HG03135 (cell line): Measurements from ENCODE around the gene CABP2.
"Not testable (repeated sequence)": the region's sequence is repeated elsewhere in the genome, so short reads cannot be mapped to it uniquely, and the experiment has no call there.

Experiments
- ATAC-seq: cut with Tn5 transposase; IDR thresholded peaks from one replicate; pipeline ENCODE4 v1.9.1; 2021; ENCODE audit warnings: mild to moderate bottlenecking, moderate library complexity; ENCODE audit not compliant: unreplicated experiment

Gene CABP2

DNA sequence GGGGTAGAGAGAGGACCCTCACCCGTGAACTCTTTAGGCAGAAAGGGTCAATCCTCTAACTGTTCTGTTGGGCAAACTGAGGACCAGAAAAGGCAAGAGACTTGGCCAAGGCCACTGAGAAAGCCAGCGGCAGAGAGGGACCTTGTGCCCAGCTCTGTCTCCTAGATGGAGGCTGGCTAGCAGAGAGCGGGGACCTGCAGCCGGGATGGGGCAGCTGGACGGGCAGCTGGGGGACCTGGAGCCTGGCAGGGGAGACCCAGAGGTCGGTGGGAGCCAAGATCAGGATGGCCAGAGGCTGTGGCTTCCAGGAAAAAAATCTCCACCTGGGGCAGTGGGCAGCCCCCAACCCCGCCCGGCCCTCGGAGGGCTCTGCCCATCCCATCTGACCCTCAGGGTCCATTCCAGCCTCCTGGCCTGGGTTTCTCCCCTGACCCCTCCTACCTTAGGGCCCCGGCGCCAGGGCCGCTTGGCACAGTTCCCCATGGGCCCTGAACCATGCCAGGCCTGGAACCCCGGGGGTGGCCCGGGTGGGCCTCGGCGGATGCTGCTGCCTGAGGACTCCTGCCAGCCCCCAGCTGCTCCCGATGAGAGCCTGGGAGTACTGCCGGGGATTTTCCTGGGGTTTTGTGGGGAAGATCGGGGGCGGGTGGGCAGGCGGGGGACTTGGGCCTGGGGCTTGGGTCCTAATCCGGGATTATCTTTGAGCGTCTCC, at the start of gene CABP2:
Gene CABP2, minus strand, starts transcription at position 603 of the 712 bp plus-strand sequence. Its CDS starts 120 bp downstream, at position 483.
- ATAC-seq: no peak

DNA sequence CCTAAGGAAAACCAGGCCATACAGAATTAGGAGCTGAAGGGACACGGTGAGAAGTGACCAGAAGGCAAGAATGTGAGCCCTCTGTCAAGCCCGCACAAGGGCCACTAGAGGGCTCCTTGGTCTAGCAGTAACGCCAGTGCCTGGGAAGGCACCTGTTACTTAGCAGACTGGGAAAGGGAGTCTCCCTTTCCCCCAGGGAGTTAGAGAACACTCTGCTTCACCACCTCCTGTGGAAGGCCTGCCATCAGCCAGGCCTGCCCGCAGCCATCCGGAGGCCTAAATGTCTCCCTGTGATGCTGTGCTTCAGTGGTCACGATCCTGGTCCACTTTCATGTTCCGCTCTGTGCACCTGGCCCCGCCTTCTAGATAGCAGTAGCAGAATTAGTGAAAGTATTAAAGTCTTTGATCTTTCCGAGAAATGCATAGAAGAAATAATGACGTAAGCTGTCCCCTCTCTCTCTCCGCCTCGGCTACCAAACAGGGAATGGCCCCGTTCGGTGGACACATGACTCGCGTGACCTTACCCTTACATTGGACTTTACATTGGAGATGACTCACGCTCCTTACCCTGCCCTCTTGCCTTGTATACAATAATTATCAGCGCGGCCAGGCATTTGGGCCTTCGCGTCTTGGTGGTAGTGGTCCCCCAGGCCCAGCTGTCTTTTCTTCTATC, 49.6 kb upstream of the CABP2 start:
- no peak for ATAC-seq

DNA sequence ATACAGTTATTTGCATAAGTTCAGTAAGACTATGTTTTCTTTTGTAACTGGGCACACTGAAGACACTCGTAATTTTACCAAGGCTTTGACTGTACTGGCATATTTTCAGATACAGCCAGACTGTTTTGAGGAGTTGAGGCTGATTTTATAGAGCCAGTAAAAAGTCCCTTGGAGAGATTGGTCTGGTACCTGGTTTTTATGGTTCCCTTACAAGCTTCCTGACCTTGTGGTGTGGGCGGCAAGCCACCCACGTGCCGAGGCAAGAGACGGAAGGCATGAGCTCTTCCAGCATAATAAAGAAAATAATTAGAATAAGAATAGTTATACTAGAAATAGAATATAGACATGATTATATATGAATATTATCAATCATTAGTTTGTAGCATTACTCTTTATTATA, 49.1 kb upstream of the CABP2 start:
- no peak for ATAC-seq

DNA sequence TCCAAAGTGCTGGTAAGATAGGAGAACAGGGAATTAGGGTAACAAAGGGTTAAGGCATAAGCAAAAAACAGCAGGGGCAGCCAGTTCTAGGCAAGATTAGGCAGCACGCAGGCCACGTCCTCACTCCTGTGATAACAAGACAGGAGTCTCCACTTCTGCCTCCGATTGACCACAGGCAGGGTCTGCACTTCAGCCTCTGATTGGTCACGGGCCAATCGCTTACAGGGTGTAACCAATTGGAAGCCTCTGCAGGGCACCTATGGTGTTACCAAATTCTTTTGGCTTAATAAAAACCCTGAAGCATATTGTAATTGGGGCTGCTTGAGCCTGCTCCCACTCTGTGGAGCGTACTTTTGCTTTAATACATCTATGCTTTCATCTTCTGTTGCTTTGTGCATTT, 48.2 kb upstream of the CABP2 start:
- no peak for ATAC-seq

DNA sequence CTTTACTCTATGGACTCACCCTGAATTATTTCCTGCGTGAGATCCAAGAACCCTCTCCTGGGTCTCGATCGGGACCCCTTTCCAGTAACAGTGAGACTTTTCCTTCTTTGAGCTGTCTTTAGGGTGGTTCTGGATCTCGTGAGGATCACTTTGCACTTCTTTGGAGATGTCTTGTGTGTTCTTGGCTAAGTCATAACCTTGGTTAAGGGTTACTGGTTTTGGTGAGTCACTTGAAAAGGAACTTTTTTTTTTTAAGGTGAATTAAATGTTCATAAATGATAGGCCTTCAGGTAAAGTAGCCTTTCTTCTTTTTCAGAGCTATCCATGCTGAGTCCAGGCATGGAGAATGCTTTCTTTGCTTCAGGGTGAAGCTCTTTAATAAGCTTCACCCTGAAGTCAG, 41.0 kb upstream of the CABP2 start:
- no peak for ATAC-seq

DNA sequence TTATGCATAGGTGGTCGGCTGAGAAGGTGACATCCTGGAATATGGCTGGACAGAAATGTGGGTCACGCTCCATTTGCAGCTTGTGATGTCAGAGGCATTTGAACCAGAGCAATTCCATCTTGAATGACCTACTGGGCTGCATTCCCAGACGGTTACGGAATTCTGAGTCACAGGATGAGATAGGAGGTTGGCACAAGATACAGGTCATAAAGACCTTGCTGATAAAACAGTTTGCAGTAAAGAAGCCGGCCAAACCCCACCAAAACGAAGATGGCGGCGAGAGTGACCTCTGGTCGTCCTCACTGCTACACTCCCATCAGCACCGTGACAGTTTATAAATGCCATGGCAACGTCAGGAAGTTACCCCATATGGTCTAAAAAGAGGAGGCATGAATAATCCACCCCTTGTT, 40.5 kb upstream of the CABP2 start:
- not testable (repeated sequence) for ATAC-seq

DNA sequence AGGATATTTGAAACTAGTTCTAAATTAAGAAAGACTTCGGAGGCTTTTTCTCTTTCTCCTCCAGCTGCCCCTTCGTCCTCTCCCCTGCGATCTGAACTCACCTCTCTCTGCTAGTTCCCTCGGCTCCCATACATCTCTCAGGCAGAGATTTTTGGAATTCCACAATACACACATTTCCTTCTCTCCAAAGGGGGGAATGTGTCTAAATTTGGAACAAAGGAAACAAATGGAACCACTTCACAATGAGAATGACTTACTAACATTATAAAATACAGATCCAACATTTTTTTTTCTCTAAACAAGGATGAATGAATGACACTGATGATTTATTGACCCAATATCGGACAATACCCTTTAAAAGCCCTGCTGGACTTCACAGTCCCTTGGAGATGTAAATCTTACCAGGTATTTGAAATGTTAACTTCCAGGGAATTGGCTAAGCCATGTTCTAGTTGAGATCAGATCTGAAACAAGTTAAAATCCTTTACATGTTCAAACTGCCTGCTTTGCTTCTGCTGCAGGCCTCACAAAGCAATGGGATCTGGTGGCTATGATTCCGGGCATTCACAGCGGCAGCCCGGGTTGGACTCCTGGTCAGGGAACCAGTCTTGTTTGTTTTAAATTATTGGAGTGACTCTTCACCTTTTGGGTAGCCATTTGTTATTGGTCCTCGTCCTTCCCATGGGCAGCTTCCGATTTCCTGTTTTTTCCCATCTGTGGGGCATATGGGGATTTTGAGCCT, 39.9 kb upstream of the CABP2 start:
- ATAC-seq: no peak

DNA sequence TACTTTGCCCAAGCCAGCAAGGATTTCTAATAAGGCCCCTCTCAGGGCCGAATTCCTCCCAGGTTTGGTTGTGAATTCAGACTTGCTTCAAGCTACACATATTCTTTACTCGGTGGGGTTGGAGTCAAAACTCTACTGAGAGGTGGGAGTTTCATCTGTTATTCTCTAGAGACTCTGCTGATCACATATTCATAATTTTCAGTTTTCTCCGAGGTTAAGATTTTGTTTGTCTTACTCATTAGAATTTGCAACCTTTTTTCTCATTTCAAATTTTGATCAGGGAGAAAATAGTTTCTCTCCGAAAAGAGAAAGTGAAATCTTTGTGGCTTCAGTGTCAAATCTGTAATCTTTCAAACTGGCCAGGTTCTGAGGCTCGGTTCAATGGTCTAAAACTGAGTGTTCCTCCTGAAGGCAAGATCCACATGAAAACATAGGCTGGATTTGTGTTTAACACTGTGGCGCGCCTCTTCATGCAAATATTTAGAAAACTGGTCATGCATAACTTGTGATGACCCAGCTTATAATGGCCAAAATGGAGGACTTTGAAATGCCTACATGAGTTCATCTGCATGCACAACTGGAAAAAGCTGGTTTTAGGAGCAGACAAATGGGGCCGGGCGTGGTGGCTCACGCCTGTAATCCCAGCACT, 38.8 kb upstream of the CABP2 start:
- ATAC-seq: peak; percentile 60

DNA sequence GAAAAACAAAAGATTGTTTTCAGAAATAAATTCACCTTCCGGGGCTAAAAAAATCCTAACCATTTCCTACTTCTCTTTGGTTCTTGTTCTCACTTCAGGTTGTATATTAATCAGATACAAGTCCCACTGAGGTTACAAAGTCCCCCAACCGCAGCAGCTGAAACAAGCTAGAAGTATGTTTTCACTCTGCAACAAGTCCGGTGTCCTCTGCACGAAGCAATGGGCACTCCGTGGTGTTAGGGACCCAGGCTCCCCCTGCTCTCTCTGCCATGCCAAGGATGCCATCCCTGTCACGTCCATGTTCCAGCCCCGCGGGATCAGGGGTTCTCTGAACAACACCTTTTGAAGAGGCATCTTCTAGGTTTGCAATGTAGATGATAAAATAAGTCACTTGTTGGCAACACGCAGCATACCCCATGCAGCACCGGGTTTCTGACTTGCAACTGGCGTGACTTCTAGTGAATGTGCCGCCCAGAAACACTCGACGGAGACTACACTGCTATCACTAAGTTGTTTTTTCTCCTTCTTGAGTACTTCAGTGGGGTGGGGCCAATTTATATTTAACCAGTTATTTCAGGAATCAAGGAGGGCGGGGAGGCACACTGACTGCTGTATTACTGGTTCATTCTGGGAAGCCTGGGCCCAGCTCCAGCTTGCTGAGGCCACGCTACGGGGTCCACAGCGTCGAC, 35.0 kb upstream of the CABP2 start:
- ATAC-seq: peak; percentile 44

DNA sequence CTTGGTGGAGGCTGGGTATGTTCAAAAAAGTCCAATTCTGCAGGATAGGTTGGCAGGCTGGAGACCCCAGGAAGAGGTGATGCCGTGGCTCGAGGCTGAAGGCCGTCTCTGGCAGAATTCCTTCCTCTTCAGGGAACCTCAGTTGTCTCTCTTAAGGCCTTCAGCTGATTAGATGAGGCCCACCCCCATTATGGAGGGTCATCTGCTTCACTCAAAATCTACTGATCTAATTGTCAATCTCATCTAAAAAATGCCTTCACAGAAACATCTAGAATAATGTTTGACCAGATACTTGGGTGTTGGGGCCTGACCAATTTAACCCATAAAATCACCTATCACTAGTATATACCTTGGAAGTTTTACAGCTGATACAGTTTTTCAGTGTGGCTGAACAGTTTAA, 33.0 kb upstream of the CABP2 start:
- ATAC-seq: no peak

DNA sequence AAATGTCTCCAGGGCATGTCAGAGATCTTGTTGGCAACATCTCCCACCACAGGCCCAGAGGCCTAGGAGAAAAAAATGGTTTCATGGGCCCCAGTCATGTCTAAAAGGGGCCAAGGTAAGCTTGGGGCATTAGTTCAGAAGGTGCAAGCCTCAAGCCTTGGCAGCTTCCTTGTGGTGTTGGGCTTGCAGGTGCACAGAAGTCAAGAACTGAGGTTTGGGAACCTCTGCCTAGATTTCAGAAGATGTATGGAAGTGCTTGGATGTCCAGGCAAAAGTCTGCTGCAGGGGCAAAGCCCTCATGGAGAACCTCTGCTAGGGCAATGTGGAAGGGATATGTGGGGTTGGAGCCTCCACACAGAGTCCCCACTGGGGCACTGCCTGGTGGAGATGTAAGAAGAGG, 28.5 kb upstream of the CABP2 start:
- ATAC-seq: not testable (repeated sequence)

DNA sequence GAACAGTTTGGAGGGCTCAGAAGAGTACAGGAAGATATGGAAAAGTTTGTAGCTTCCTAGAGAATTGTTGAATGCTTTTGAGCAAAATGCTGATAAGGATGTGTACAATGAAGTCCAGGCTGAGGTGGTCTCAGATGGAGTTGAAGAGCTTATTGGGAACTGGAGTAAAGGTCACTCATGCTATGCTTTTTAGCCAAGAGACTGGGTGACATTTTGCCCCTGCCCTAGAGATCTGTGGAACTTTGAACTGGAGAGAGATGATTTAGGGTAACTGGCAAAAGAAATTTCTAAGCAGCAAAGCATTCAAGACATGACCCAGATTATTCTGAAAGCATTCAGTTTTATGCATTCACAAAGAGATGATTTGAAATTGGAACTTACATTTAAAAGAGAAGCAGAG, 27.9 kb upstream of the CABP2 start:
- no peak for ATAC-seq

DNA sequence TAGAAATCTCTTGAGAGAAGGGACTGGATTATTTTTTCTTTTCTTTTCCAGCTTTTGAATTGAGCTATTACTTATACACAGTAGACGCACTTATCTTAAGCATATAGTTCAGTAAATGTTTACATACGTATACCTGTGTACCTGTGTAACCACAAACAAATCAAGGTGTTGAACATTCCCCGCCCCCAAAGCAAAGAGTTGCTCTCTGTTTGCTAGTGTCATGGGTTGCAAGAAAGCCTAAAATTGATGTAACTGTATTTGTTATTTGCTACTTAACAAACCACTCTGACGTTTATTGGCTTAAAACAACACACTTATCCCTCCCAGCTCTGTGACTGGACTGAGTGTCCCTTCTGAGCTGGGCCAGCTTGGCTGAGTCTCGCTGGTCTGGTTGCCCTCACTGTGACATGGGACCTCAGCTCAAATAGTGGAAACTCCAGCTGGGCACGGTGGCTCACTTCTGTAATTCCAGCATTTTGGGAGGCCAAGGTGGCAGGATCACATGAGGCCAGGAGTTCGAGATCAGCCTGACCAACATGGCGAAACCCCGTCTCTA, 25.4 kb upstream of the CABP2 start:
- ATAC-seq: no peak

DNA sequence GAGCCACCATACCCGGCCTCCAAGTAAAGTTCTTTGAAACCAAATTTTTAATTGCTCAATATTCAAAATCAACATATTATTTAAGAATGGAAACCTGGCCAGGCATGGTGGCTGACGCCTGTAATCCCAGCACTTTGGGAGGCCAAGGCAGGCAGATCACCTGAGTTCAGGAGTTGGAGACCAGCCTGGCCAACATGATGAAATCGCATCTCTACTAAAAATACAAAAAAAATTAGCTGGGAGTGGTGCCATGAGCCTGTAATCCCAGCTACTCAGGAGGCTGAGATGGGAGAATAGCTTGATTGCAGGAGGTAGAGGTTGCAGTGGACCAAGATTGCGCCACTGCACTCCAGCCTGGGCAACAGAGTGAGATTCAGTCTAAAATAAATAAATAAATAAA, 24.9 kb upstream of the CABP2 start:
- ATAC-seq: not testable (repeated sequence)

DNA sequence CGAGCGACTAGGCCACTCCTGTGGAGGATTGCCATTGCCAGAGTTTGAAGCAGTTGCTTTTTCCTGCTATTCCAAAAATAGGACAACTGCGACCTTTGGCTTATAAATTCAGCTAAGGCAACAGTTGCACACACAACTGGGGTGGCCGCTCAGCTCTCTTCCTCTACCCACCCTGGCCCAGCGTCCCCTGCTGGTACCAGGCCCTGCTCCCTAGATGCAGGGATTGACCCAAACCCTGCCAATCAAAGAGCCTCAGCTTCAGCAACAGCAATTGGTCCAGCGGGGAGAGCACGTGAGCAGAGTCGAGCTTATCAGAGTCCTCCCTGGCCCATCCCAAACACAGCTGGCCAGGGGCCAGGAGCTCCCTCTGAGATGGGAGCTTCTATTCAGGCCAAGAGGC, 22.0 kb upstream of the CABP2 start:
- no peak for ATAC-seq

DNA sequence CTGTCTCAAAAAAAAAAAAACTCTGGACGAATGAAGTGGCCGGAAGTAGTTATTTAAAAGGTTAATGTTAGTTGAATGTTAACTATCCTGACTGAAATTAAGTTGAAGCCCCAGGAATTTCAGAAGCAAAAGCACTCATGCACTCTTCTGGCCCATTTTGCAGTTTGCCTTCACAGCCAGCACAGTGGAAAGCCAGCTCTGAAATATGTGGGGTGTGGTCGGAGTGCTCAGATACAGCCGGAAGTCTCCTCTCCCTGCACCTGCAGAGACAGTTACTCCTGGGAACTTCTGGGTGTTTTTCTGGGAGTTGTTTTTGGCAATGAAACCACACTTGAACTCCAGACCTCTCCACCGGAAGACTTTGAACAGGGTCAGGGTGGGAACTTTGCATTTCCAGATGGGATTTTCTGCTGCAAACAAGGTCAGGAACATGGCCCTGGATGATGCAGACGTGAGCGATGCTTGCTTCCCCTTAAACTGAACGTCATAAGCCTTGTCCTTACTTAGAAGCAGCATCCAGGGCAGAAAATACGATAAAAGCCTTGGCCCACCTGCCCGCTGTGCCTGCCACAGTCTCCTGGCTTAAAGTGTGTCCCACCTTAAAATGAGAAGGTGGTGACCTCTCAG, 21.5 kb upstream of the CABP2 start:
- ATAC-seq: no peak

DNA sequence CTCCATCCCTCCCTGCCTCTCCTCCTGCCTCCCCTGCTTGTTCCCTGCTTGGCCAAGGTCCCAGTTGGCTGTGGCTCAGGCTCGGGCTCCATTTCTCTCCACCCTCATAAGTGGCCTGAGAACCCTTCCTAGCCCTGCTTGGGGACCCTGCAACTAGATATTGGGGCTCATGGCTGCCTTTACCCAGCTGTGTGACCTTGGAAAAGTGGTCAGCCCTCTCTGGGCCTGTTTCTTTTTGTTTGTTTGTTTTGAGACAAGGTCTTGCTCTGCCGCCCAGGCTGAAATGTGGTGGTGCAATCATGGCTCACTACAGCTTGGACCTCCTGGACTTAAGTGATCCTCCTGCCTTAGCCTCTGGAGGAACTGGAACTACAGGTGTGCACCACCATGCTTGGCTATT, 20.3 kb upstream of the CABP2 start:
- no peak for ATAC-seq

DNA sequence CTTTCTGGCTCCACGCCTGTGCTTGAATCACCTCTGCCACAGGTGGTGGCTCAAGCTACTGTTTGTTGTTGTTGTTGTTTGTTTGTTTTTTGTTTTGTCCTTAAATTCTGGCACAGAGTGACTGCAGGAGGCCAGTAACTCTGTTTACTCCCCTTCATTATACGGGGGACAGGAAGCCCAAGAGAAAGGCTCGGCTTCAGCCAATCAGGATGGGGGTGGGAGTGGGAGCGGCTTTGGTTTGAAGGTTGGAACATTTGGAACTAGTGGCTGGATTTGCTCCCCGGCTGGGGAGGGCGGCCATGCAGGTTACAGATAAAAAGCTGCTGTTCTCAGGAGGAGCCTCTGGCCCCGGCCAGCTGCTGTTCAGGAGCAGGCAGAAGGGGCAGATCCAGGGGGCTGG, 19.7 kb upstream of the CABP2 start:
- ATAC-seq: no peak

DNA sequence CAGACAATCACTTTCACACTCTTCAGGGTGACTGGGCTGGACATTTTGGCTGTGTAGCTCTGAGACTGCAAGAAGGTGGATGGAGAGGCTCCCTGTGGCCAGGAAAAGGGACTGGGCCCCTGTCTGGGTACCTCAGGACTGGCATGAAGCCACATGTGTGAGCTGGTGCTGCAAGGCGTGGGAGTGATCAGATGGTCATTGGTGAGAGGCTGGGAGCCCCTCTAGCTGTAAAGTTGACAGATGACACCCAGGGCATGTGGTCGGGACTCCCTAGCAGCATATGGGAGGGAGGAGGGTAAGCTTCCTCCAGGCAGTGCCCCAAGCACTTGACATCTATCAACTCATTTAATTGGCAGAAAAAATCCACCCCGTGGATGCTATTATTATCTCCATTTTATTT, 18.9 kb upstream of the CABP2 start:
- no peak for ATAC-seq

DNA sequence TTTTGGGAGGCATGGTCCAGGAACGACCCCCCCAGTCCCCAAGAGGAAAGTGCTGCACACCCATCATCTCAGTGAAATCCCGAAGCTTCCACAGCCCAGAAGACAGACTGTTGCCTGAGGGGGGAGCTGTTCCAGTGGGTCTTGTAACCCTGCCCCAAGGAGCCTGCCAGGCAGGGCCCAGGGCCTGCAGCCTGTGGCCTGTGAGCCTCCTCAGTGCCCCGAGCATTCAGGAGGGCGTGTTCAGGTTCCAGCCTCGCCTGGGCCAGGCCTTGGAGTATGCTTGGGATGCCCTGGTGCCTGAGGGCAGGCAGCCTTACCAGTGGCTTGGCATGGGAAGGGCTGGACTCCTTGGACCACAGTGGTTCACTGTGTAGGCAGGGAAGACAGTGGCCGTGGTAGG, 18.0 kb upstream of the CABP2 start:
- no peak for ATAC-seq
